GM18511 (cell line): ENCODE measurements around the gene ZMYM2.

Source experiments
- ATAC-seq: cut with Tn5 transposase; IDR thresholded peaks from one replicate; pipeline ENCODE4 v1.9.1; 2021; ENCODE audit warnings: mild to moderate bottlenecking, moderate library complexity; ENCODE audit not compliant: unreplicated experiment

ZMYM2 gene

GRCh38 chr13:20131057-20131832 lies 172.7 kb downstream of the ZMYM2 start:
- ATAC-seq = no peak

DNA sequence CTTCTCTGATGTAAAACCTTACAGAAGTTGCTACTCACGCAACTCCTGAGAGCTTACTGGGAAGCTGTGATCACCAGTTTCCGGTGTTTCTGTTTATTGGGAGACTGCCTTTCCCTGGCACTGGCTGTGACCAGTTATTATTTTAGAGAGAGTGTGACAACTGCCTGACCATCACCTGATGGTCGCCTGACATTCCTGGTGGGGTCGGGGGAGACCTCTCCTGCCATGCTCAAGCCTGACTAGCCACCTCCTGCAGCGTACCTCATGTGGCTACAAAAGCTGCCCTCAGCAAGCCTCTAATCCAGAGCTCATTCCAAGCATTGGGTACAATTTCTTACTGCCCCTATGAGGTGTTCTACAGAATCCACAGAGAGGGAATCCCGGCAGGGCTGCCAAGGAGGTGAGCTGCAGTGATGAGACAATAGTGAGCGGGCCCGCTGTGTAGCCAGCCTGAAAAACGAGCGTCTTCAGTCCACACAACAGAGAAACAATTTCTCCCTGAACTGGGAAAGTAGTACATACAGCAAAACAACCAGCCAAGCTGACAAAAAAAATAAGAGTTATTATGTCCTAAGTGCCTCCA lies 173.6 kb downstream of the ZMYM2 start:
- ATAC-seq = no peak

GRCh38 chr13:20134732-20135131 lies 176.2 kb downstream of the ZMYM2 start:
- no peak for ATAC-seq

DNA sequence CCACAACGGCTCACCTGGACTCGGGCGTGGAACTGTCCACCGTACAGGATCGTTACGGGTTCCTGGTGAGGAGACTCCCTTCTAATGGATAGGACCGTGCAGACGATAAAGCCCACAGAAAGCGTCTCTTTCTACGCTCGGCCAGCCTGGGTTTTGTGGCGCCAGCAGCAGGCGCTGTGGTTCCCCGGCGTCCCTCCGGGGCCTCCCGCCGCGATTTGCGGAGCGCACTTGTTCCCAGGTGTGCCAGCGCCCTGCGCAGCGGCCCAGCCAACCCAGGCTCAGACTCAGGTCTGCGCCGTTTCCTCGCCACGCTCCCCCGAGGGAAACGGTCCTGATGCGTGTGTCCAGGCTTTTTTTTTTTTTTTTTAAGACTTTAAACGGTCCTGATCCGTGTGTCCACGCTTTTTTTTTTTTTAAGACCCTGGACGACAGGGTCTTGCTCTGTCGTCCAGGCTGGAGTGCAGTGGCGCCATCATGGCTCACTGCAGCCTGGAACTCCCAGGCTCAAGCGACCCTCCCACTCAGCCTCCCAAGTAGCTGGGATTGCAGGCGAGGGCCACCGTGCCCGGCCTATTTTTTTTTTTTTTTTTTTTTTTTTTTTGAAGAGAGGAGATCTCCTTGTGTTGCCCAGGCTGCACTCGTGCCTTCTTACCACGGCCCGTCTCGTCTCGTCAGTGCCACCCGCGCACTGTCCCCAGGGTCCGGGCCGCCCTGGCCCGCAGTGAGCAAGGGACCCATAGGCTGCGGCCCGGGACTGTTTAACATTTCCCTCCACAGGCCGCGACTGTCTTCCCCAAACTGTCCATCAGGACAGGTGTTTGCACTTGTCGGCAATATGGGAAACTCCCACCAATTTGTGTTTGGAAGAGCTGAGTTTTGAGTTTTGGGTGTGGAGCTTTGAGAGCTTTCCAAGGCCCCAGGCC lies 178.5 kb downstream of the ZMYM2 start:
- ATAC-seq = peak; percentile 68

- no peak for ATAC-seq
Observed at GRCh38 chr13:20137875-20138274, 179.3 kb downstream of the ZMYM2 start.

DNA sequence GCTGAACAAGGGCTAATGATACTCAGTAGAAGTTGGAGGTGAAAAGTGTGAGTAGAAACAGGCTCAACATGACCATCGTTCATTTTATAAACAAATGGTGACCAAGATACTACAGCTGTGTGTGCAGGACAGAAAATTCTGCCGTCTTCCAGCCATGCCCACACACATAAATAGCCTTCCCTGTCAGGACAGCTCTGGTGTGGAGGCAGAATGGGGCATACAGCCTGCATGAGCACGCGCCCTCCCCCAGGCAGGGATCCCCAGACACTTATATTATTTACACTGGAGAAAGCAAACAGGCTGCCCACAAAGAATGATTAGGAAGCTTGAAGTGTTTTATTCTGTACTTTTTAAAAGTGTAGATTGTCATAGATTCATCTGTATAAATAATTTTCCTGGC lies 182.0 kb downstream of the ZMYM2 start:
- no peak for ATAC-seq
